BJ (cell line): ENCODE data around the gene NIPBL. TPM values are rescaled to one million over a fixed set of nuclear protein-coding genes. Genes with fewer than 3 reads are reported as not detected.

Experiments
- CTCF ChIA-PET: fragments of 350-600 bp; formaldehyde crosslinking; extraction: SDS; loops from one replicate; lab custom pipeline; 2021; ENCODE audit warnings: antibody characterized with exemption, inconsistent platforms; lab: Yijun Ruan, JAX
- POLR2A ChIA-PET: fragments of 300-600 bp; sonication (Branson Sonifier 250); formaldehyde crosslinking; extraction: SDS; loops from one replicate; lab custom pipeline; 2021; ENCODE audit warnings: antibody characterized with exemption; lab: Charles Lee
- DNase-seq: peaks from one replicate; pipeline ENCODE4 v3.0.0-alpha.2; 2011; ENCODE audit warnings: low read depth
- H3K27me3 ChIP-seq: 2 replicates; pipeline ENCODE4 v1.6.0; 2011; ENCODE audit warnings: low read length; ENCODE audit not compliant: control insufficient read depth, insufficient read depth
- H3K36me3 ChIP-seq: 2 replicates; pipeline ENCODE4 v1.5.1; 2011; ENCODE audit warnings: low read length; ENCODE audit not compliant: control insufficient read depth, insufficient read depth
- H3K4me3 ChIP-seq: 2 replicates; pipeline ENCODE4 v1.5.1; 2011; ENCODE audit warnings: low read depth, mild to moderate bottlenecking, control low read depth, low read length
- polyA plus RNA-seq: library from polyadenylated mRNA; depleted of rRNA; stranded (reverse); fragments of >200 nt; gene quantifications from 2 replicates; pipeline ENCODE4 v1.2.3, GENCODE V29; 2011
- TF ChIP-seq, protein P1 (sequence below): IDR thresholded peaks from 2 replicates; pipeline ENCODE4 v1.5.1; 2011; ENCODE audit warnings: low read depth, mild to moderate bottlenecking, control low read depth, inconsistent platforms, low read length, moderate library complexity; ENCODE audit not compliant: insufficient read depth

NIPBL gene
- polyA plus RNA-seq, 1 experiment = 25.6 TPM

DNA sequence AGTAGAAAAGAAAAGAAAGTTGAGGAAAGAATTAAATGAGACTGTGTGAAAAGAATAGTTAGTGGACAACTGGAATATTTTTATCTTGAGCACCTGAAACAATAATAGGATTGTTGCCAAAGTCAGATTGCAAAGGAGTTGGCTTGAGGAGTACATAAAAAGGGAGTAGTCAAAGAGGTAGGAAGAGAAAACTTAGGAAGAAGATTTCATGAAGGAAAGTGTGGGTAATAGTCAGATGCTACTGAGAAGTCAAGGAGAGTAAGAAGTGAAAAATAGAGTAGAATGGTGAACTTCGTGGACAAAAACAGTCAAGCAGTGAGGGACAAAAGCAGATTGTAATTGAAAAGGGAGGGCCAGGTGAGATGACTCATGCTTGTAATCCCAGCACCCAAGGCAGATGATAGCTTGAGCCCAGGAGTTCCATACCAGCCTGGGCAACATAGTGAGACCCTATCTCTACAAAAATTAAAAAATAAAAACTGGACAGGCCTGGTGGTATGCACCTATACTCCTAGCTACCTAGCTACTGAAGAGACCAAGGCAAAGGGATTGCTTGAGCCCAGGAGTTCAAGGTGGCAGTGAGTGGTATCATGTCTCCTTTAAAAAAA lies 178.9 kb downstream of the NIPBL start:
- no peak for DNase-seq
- no peak overlapping the region for H3K4me3 ChIP-seq
- POLR2A ChIA-PET = no interaction called here
- peaks cover 2% of the 10 kb centered on the region for H3K36me3 ChIP-seq
- TF ChIP-seq, protein P1, sequence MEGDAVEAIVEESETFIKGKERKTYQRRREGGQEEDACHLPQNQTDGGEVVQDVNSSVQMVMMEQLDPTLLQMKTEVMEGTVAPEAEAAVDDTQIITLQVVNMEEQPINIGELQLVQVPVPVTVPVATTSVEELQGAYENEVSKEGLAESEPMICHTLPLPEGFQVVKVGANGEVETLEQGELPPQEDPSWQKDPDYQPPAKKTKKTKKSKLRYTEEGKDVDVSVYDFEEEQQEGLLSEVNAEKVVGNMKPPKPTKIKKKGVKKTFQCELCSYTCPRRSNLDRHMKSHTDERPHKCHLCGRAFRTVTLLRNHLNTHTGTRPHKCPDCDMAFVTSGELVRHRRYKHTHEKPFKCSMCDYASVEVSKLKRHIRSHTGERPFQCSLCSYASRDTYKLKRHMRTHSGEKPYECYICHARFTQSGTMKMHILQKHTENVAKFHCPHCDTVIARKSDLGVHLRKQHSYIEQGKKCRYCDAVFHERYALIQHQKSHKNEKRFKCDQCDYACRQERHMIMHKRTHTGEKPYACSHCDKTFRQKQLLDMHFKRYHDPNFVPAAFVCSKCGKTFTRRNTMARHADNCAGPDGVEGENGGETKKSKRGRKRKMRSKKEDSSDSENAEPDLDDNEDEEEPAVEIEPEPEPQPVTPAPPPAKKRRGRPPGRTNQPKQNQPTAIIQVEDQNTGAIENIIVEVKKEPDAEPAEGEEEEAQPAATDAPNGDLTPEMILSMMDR = no peak
- CTCF ChIA-PET = no interaction called here
- H3K27me3 ChIP-seq = no peaks in the 10 kb centered on the region

DNA sequence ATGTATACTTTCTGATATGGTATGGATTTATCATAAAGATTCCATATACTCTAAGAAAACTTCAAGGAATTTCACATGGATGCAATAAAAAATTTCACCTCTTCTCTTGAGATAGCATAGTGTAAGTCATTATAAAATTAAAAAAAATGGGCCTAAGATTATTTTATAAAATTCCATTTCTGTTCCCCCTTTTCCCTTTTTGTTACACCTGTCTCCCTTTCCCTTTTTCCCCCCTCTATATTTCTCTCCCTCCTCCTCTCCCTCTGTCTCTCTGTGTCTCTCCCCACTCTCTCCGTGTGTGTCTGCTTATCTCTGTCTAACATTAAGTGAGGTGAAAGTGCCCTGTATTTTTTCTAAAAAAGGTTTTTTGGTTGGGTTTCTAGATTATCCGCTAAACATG lies 180.2 kb downstream of the NIPBL start:
- Histone ChIP-seq H3K36me3 (no peaks in the 10 kb centered on the region; the same call in none of the 2 replicates), H3K4me3 (no peak overlapping the region), H3K27me3 (no peaks in the 10 kb centered on the region)
- no peak for DNase-seq
- TF ChIP-seq, protein P1 = no peak
- POLR2A ChIA-PET = no interaction called here
- CTCF ChIA-PET = no interaction called here

DNA sequence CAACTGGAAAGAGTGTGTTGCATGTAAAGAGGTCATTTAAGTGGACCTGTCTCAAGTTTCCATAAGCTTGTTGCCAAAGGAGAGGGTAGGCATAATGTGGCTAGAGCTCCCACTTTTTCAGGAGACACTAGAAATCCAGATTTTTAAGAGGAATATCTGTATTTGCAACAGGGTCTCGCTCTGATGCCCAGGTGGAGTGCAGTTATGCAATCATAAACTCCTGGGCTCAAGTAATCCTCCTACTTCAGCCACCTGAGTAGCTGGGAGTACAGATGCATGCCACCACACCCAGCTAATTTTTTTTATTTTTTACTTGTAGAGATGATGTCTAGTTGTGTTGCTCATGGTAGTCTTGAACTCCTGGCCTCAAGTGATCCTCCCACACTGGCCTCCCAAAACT lies 183.5 kb downstream of the NIPBL start:
- ChIA-PET CTCF (interaction anchor here (1.7 kb wide), 1 partner anchor 16 kb away, joined by 4 read pairs; no protein-coding TSS in a partner anchor), POLR2A (no interaction called here)
- no peak for DNase-seq
- Histone ChIP-seq H3K27me3 (no peaks in the 10 kb centered on the region), H3K4me3 (no peak overlapping the region), H3K36me3 (peaks cover 3% of the 10 kb centered on the region)
- TF ChIP-seq, protein P1 = no peak

DNA sequence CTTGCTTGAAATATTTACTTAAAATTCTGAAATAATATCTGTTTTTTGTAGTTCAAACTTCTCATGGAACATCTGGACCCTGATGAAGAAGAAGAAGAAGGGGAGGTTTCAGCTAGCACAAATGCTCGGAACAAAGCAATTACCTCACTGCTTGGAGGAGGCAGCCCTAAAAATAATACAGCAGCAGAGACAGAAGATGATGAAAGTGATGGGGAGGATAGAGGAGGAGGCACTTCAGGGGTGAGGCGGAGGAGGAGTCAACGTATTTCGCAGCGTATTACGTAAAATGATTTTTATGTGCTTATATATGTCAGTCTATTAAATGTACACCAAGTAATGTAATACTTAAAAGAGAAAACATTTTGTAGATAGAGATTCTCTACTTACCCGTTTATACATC lies 187.2 kb downstream of the NIPBL start:
- CTCF ChIA-PET = interaction anchor here (0.6 kb wide), 1 partner anchor 56 kb away, joined by 3 read pairs; no protein-coding TSS in a partner anchor
- TF ChIP-seq, protein P1 = no peak
- no peaks in the 10 kb centered on the region for H3K27me3 ChIP-seq
- no peak overlapping the region for H3K4me3 ChIP-seq
- peaks cover 3% of the 10 kb centered on the region for H3K36me3 ChIP-seq
- POLR2A ChIA-PET = no interaction called here
- no peak for DNase-seq

DNA sequence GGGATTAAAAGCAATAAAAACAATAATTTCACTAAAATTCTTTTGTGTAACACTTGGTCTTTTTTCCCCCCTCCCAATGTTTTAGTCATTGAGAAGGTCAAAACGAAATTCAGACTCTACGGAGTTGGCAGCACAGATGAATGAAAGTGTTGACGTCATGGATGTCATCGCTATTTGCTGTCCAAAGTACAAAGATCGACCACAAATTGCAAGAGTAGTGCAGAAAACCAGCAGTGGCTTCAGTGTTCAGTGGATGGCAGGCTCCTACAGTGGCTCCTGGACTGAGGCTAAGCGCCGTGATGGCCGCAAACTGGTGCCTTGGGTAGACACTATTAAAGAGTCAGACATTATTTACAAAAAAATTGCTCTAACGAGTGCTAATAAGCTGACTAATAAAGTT lies 187.9 kb downstream of the NIPBL start:
- ChIA-PET POLR2A (no interaction called here), CTCF (no interaction called here)
- TF ChIP-seq, protein P1 = no peak
- Histone ChIP-seq H3K36me3 (peaks cover 3% of the 10 kb centered on the region), H3K4me3 (no peak overlapping the region), H3K27me3 (no peaks in the 10 kb centered on the region)
- DNase-seq = no peak
